SHP77 treated with DMSO at 0.1 percent for 48 hours (cell line): ENCODE measurements around the gene NOL4L.

ENCODE experiments used
- DNase-seq: peaks from one replicate; lab custom pipeline; 2025; lab: John Stamatoyannopoulos, UW

Gene NOL4L

DNA sequence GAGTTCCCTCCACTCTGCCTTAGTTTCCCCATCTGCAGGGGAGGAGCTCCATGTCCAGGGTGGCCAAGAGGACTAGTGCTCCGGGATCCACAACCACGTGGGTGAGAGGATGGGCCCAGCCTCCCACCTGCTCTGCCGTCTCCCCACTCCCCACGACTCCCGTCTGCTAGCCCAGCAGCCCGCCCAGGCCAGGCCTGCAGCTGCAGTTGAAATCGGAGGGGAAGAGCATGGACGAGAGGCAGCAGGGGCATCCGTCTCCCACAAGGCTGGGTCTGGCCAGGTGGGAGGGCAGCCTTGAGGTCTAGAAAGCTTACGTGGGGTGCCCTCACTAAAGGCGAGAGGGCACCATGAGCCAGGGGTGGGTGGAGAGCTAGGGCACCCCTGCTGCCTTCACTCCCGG lies 8.6 kb downstream of the NOL4L start:
- no peak for DNase-seq

DNA sequence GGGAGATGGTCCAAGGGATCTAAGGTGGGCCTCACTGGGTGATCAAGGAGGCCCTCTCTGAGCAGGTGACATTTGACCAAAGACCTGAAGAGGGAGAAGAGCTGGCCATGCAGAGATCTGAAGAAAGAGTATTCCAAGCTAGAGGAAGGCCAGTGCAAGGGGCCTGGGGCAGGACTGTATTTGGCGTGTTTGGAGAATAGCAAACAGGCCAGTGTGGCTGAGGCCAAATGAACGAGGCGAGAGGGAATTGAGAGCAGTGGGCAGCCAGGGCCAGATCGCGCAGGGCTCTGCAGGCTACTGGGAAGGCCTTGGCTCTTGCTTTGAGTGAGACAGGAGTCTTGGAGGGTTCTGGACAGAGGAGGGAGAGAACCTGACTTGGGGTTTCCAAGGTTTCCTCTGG lies 9.3 kb downstream of the NOL4L start:
- no peak for DNase-seq

DNA sequence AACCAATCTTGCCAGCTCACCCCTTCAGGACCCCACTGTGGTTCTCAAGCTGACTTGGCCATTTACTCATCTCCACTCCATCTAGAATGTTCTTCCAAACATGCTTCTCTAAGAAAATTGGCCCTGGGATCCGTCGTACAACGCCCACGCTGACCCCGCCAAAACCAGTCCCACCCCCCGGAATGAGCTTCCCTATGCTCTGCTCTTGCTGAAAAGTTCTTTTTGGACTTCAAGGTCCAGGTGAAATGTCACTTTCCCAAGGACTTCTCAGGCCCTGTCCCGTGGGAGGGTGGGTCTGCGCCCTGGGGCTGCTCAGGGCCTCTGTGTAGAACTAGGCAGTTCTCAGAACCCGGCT lies 9.9 kb downstream of the NOL4L start:
- DNase-seq: no peak

DNA sequence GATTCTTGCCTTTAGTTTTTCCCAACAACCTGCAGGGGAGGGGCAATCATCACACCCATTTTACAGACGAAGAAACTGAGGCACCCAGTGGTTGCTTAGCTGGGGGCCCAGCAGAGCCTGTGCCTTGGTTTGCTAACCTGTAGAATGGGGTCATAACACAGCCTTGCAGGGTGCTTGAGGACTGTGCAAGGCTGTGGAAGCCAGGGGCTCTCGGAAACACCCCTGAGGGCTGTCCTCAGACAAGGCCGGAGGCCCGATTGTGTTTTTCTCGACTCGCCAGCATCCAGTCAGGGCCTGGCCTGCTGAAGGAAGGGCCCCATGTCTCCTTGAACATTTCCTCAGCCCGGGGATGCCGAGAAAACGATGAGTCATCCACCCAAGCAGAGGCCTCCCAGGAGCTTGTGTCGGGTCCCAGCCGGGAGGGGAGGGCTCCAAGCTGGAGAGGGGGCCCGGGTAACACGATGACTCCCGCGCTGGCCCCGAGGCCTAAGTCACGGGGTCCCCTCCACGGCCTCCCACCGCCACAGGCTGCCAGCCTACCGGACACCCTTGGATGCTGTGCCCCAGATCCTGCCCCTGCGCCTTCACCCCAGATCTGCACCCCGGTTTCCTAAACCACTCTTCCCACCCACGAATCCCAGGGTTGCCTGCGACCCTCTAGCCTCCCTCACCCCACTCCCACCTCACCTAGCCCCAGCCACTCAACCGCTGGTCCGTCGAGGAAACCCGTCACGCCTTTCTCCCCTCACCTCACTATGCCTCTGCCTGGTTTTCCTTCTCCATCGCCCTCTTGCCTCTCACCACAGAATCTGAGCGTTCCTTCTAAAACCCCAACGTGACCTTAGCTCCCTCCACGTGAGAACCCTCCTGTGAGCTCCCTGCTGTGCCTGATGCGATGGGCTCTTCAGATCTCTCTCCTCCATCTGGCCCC lies 10.6 kb downstream of the NOL4L start:
- DNase-seq: no peak

DNA sequence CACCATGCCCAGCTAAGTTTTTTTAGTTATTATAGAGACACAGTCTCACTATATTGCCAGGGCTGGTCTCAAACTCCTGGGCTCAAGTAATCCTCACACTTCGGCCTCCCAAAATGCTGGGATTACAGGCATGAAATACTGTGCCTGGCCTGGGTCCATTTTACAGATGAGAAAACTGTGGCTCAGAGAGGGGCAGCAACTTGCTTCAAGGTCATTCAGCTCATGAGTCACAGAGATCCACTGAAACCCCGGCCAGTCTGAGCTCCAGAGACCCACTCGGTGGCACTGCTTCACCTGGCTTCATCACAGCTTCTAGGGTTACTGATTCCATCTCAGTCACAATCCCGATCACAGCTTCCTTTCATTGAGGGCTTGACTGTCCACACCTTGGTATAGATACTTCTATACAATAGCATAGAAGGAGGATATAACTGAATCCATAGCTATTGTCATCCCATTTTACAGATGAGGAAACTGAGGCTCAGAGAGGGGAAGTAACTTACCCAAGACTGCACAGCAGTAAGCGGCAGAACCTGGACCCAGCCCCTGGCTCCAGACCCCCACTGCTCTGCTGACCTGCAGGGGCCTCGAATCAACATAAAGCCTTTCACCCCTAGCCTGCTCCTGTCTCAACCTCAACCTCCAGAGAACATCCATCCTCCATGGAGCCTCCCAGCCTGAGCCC lies 11.8 kb downstream of the NOL4L start:
- DNase-seq: no peak

DNA sequence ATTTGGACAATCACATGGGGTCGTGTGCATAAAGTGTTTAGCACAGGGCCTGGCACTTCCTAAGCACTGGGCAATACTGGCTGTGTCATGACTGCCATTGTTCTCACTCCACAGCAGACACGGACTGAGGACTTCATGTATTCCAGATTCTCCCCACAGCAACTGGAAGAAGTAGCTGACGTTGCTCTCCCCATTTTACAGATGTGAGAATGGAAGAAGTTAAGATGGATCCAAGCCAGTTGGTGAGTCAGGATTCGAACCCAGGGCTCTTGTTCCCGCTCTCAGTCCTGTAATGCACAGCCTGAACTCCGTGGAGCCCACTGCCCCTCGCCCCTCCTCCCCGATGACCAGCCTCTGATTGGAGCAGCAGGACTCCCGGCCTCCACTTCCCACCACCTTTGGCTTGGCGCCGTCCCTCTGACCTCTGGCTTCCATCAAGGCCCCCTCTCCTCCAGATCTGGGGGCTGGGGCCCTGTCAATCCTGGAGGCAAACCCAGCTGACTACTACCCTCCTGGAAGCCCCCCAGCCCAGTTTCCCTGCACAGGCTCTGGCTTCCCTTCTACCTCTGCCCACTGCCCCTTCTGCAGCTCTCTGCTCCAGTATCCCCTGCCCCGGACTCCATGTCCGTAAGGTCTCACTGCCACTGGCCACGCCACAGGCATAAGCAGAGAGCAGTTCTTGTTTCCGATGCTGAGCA lies 12.7 kb downstream of the NOL4L start:
- DNase-seq: no peak

DNA sequence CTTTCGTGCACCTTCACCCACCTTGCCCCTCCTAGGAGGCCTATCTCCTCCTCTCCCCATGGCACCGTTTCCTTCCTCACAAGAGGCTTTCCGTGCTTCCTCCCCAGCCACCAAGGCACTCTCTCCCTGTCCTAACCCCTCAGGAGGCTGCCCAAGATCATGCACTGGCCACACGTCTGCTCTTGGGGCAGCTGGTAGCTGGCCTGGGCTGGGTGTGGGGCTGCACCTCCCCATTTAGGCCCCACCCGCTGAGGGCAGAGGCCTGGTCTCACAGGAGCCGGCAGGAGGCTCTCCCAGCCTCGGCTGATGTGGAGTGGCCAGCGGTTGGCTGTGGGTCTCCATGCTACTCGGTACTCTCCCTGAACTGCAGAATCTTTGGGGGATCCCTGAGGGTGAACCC lies 13.6 kb downstream of the NOL4L start:
- DNase-seq: no peak

DNA sequence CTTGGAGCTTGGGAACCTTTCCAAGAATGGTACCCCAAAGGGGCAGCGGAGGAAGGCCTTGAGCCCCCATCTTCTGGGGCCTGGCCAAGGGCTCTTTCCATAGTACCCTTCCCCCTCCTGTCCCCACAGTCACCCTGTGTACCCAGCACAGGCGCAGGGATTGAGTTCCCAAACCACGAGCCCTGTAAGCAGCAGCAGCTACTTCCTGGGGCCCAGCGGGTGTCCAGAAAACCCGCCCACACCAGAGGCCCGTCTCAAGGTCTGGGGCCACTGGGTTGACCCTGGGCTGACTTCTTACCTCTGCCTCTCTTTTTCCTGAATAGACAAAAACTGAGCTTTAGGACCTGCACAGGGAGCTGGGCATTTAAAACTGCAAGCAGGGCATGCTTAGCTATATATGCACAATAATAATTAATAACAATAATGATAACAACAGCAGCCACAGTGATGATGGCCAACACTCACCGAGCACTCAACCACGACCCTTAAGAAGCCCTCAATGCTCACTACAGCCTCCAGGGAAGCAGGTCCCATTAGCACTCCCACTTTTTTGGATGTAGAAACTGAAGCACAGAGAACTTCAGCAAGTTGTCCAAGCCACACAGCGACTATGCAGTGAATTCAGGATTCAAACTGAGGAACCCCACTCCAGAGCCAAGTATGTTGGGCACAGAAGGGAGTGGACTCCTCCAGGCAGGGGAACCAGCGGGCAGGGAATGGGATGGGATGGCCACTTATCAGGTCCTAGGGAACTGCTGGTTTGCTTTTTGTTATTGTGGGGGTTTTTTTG lies 14.5 kb downstream of the NOL4L start:
- DNase-seq: no peak

DNA sequence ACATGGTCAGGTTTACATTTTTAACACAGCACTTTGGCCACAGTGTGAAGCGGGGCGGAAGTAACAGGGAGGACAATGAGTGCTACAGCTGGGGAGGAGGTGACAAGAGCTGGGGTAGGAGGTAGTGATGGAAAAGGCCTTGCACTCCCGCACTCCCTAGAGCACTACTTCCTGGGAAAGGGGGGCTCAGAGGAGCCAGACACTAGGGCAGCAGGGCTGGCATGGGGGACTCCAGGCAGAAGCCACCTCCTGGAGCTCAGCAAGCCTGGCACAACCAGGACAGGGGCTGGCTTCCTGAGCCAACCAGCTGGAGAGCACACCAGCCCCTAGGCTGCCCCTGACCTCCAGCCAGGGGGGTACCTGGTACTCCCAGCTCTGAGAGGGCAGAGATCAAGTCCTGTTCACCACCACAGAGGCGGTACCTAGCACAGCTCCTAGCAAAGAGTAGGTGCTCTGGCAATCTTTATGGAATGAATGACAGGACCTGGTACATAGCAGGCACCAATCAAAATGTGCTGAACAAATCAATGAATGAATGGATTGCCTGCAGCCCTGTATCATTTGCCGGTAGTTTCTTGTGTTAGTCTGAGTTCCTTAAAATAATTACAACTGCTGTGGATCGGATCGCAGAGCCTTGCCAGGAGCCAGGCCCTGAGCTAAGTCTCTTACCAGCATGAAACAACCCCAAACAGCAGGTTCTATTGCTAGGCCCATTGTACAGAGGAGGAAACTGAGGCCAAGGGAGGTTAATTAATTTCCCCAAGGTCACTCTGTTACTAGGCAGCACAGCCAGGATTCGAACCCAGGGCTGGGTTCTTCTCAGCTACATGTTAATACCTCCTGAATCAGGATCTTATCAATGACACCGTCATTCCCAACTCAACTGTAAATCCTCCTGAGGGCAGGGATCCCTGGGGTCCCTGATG lies 15.5 kb downstream of the NOL4L start:
- DNase-seq: no peak

DNA sequence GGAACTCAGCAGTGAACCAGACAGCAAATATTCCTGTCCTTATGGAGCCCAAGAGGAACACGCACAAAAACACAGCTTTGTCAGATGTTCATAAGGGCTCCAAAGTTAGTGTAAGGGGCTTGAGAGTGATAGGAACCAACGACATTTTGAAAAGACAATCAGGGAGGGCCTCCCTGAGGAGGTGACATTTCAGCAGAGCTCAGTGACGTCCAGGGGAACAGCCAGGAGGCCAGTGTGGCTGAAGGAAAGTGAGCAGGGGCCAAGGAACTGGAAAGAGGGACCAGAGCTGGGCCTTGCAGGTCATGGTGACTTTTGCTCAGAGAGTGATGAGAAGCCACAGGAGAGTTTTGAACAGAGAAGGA lies 16.1 kb downstream of the NOL4L start:
- DNase-seq: no peak

DNA sequence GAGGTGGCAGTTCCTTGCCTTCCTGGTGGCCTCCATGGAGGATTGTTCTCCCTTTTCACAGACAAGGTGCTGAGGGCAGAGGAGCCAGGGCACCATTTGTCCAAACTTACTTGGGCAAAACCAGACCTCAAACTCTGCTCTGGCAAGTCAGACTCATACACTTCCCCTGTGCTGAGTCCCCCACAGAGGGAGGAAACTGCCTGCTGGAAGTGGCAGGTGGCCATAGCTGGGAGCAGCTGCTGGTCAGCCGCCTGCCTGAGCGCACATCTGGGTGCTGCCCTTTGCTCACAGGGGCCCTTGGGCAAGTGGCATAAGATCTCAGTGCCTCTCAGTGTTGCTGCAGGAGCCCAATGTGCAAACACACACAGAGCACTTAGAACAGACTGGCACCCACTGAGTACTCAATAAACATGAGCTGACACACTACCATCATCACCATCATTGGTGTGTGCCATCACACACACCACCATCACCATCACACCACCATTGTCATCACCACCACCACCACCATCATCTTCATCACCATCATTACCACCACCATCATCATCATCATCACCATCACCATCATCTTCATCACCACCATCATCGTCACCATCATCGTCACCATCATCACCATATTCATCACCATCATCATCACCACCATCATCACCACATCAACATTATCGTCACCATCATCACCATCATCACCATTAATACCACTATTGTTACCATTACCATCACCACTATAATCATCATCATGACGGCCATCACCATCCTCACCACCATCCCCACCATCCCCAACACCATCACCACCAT lies 17.6 kb downstream of the NOL4L start:
- DNase-seq: no peak

DNA sequence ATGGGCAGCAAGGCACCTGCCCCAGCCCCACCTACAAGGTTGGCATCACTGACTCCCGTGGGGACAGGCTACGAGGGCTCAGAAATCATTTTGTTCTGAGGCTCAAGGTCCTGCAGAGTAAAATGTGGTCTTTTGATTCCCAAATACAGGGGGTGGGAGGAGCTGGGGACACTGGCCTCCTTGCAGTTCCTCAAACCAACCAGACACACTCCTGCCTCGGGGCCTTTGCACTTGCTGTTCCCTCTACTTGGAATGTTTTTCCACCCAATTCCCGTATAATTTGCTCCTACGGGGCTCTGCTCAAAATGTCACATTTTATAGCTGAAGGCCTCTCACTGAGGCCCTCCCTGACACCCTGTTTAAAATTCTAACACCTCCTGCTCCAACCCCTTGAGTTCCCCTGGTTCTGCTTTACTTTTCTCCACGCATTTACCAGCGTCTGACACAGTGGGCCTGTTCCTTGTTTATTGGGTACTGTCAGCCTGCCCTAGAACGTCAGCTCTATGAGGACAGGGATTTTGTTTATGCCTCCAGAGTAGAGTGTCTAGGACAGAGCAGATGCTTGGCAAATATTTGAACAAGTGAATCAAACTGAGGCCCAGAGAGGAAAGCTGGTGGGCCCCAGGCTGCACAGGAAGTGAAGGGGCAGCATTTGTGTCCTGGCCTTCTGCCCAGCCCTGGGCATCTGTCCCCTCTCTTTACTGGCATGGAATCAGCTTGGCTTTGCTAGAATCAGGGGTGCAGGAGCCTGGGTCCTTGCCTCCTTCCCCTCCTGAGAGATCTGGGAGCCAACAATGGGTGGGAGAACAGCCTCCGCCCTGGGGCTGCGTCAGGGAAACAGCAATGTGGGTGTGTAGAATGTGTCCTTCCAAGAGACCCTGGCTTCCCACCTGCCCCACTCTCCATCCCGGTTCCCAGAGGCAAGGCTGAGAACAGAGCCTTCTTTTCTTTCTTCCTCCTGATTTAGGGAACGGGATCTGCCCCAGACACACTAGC lies 18.5 kb downstream of the NOL4L start:
- DNase-seq: no peak

DNA sequence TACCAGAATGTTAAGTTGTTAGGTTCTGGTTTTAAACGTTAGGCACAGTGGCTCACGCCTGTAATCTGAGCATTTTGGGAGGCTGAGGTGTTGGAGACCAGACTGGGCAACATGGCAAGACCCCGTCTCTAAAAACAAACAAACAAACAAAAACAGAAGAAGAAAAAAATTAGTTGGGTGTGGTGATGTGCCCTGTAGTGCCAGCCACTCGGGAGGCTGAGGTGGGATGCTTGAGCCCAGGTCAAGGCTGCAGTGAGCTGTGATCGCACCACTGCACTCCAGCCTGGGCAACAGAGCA lies 19.4 kb downstream of the NOL4L start:
- DNase-seq: no peak

DNA sequence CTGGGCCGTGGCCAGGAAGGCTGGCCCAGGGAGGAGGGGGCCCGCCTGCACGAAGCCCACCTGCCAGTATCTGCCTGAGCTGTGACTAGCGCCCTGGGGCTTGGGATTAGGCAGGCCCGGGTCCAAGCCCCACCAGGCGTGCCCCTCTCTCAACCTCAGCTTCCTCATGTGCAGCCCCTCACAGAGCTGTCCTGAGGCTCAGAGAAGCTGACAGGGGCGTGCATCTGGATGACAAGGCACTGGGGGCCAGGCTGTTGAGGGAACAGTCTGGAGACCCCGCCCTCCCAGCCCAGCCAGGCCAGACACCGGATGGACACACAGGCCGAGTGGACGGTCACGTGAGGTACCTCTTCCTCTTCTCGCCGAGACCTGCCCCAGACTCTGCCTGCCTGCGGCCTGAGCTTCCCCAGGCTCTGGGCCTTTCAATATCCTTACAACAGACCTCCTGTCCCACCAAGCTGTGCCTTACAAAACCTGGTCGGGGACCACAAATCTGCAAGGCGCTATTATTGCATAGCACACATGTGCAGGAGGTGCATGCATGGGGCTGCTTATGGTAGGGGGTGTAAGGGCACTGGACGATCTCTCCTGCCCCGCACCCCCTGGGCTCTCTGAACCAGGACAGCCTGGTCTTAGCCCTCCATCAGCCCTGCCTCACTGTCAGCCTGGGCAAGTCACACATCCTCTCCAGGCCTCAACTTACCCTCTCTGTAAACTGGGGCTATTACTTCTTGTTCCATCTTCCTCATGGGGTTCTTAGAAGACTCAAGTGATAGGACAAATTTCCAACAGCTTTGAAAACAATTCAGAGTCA lies 20.0 kb downstream of the NOL4L start:
- DNase-seq: no peak

DNA sequence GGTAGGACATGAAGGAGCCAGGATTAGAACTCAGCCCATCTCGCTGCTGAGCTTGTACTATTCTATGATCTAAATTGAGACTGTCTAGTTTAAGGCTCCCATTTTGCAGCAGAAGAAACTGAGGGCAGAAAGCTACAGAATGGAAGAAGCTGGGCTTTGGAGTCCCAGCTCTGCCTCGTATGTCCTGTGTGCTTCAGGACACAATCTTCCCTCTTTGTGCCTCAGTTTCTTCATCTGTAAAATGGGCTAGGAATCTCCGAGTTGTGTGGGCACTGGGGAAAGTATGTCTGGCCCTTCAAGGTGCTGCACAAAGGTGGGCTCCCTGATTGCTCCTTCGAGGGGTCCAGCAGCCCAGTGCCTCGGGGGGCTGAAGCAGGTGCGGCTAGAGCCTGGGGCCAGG lies 20.7 kb downstream of the NOL4L start:
- DNase-seq: no peak

DNA sequence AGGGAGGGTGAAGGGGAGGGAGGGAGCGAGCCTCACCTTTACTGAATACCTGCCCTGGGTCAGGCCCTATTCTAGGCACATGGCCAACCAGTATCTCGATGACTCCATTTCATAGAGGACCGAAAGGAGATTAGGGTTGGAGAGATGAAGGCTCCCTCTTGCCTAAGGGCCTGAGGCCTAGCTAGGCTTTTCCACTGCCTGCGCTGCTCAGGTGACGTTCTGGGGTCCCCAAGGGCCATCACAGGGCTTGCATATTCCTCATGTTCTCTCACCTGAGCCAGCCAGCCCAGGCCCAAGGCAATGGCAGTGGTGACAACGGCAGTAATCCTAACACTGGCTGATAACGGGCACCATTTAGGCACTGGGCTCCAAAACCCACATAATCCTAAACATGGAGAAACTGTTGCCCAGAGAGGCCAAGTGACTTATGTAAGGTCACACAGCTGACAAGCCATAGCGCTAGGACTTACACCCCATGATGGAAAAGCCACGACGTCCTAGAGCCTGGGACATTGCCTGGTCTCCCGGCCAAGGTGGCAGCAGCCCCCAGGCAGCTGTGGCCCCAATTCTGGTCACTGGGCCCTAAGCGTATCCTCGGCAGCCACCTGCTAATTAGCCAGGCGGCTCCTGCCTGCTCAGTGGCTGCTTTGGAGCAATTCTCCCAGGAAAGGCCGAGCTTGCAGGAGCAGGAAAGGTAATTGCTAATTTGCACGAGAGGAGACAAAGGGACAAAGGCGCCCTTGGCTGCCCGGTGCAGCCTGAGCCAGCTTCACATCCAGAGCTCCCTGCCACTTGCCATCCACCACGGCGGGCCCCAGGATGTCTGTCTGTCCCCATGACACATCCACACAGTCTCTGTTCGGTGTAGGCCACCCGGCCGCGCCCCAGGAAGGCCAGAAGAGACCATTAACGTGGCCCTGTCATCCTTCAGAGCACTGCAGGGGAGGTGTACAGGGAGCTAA lies 21.5 kb downstream of the NOL4L start:
- no peak for DNase-seq

DNA sequence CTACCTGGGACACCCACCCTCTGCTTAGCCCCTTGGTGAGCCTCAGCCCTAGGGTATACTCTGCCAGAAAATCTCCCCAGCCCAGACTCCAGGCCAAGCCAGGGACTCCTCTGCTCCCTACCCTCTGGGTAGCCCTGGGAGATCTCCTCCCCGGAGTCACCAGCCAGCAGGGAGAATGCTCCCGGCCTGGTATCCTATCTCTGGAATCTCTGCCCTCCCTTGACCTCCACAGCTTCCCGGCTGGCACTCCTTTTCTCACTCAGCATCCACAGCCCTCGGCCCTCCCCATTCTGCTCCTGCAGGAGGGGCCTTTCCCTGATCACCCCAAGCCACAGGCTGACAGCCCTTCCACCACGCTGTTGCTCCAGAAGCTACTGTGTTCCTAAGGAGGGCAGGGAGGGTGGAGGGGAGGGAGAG lies 22.6 kb downstream of the NOL4L start:
- DNase-seq: no peak
